AG09309 (cell line): Measurements from ENCODE around the gene UGT3A1.

Experiments used
- DNase-seq: peaks from one replicate; pipeline ENCODE4 v3.0.0-alpha.2; 2010; ENCODE audit warnings: low read depth
- H3K4me3 ChIP-seq: 2 replicates; pipeline ENCODE4 v1.5.1; 2011; ENCODE audit warnings: mild to moderate bottlenecking, low read depth, low read length, moderate library complexity; ENCODE audit not compliant: control insufficient read depth
- TF ChIP-seq, protein P1 (sequence below): IDR thresholded peaks from 2 replicates; pipeline ENCODE4 v1.5.1; 2011; ENCODE audit warnings: mild to moderate bottlenecking, low read depth, low read length, inconsistent platforms; ENCODE audit not compliant: insufficient read depth, control insufficient read depth; ENCODE audit errors: missing control alignments

UGT3A1 gene

DNA sequence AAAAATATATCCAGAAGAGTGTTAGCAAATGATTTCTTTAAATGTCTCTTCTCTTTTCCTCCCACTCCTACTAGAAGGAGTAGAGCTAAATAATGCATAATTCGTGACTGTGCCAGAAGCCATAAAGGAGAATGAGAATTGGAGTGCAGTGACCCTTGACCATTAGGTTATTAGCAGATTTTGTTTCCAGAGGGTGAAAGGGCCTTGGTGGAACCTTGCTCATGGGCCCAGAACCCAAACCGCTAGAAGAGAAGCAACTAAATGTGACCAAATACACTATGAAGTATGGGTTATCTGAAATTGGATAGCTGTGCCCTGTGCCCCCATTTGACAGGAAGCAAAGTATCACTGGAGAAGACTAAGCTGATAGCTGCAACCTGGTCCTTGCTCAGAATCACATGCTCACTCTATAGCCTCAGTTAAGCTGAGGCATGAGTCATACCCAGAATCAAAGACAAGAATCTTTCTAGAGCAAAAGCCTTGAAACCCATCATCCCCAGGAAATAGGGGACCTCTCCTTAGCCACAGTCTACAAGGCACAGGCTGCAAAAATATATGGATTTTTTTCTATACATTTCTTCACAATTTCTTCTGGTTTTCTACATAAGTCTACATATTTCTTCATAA lies 89.0 kb downstream of the UGT3A1 start:
- TF ChIP-seq, protein P1, sequence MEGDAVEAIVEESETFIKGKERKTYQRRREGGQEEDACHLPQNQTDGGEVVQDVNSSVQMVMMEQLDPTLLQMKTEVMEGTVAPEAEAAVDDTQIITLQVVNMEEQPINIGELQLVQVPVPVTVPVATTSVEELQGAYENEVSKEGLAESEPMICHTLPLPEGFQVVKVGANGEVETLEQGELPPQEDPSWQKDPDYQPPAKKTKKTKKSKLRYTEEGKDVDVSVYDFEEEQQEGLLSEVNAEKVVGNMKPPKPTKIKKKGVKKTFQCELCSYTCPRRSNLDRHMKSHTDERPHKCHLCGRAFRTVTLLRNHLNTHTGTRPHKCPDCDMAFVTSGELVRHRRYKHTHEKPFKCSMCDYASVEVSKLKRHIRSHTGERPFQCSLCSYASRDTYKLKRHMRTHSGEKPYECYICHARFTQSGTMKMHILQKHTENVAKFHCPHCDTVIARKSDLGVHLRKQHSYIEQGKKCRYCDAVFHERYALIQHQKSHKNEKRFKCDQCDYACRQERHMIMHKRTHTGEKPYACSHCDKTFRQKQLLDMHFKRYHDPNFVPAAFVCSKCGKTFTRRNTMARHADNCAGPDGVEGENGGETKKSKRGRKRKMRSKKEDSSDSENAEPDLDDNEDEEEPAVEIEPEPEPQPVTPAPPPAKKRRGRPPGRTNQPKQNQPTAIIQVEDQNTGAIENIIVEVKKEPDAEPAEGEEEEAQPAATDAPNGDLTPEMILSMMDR = no peak
- no peak overlapping the region for H3K4me3 ChIP-seq
- no peak for DNase-seq
